ENCODE measurements around the gene MTMR12.
"Not testable (repeated sequence)": the region's sequence is repeated elsewhere in the genome, so short reads cannot be mapped to it uniquely, and the experiment has no call there.

MTMR12 gene

DNA sequence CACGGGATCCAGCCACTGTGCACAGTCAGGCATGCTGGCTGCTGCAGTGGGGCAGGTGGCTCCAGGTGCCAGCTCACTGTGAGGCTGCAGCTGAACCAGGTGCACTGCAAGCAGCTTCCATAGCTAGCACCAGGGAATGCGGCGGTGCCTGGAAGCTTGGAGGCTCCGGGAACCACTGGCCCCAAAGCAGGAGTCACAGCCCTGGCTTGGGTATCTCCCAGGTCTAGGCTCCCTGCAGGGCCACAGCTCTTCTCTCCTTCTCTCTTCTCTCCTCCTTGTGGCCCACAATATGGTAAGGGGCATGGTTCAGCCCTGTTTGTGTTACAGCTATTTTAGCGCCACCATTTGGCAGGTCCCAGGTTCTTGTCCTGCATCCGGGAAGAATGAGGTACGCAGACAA is 6.7 kb upstream of the MTMR12 start:
- DNase-seq (ENCODE audit: extremely low read depth, insufficient read length): no peak
- TF ChIP-seq, protein P1, sequence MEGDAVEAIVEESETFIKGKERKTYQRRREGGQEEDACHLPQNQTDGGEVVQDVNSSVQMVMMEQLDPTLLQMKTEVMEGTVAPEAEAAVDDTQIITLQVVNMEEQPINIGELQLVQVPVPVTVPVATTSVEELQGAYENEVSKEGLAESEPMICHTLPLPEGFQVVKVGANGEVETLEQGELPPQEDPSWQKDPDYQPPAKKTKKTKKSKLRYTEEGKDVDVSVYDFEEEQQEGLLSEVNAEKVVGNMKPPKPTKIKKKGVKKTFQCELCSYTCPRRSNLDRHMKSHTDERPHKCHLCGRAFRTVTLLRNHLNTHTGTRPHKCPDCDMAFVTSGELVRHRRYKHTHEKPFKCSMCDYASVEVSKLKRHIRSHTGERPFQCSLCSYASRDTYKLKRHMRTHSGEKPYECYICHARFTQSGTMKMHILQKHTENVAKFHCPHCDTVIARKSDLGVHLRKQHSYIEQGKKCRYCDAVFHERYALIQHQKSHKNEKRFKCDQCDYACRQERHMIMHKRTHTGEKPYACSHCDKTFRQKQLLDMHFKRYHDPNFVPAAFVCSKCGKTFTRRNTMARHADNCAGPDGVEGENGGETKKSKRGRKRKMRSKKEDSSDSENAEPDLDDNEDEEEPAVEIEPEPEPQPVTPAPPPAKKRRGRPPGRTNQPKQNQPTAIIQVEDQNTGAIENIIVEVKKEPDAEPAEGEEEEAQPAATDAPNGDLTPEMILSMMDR (IDR thresholded peaks at IDR 0.05; ENCODE audit: insufficient read depth, low read length, poor library complexity, severe bottlenecking): no peak
- Histone ChIP-seq H3K4me3 (replicated peaks; ENCODE audit: low read depth, low read length) (no peak overlapping the region), H3K27me3 (replicated peaks; ENCODE audit: control insufficient read depth, insufficient read depth, low read length) (no peaks in the 10 kb centered on the region), H3K36me3 (ENCODE audit: control insufficient read depth, insufficient read depth, low read length) (no peaks in the 10 kb centered on the region)

DNA sequence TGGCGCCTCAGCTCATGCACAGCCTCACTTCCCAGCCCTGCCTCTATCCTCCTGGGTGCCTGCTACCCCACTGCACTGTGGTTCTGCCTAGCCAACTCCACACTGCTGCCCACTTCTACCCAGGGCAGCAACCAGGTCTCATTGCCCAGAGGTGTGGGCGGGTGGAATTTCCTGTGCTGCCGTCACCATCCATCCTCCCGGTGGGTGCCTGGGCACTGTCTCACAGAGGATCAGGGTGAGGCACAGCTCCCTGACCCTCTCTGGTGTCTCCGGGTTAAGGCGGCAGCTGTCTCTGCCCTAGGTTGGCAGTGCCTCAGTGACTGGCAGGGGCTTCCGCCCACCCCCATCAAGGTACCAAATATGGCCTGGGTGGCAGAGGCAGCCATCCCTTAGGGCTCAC is 4.3 kb upstream of the MTMR12 start:
- TF ChIP-seq, protein P1 (IDR thresholded peaks at IDR 0.05; ENCODE audit: insufficient read depth, low read length, poor library complexity, severe bottlenecking): no peak
- no peaks in the 10 kb centered on the region for H3K36me3 ChIP-seq (ENCODE audit: control insufficient read depth, insufficient read depth, low read length)
- H3K27me3 ChIP-seq (replicated peaks; ENCODE audit: control insufficient read depth, insufficient read depth, low read length): no peaks in the 10 kb centered on the region
- DNase-seq (ENCODE audit: extremely low read depth, insufficient read length): no peak
- H3K4me3 ChIP-seq (replicated peaks; ENCODE audit: low read depth, low read length): no peak overlapping the region

DNA sequence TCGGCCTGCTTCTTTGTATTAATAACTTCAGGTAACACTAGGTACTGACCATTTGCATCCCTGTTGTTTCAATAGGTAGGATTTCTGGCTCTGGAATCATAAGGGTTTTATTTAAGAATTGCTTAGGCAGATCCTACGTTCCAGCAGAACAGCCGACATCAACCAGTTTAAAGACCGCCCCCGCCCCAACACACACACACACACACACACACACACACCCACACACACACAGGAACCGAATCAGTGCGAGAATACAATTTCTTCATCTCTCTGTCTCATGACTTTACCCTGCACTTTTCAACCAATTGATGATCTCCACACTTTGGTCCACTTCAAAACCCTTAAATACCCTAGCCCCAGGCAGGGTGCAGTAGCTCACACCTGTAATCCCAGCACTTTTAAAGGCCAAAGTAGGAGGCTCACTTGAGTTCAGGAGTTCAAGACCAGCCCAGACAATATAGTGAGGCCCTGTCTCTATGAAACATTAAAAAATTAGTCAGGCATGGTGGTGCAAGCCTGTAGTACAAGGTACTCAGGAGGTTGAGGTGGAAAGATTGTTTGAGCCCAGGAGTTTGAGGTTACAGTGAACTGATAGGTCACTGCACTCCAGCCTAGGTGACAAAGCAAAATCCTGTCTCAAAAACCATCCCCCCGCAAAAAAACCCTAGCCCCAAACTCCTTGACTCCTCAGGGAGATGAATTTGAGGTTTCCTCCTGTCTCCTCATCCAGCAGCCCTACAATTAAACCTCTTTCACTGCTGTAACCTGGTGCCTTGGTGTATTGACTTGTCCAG is 2.7 kb upstream of the MTMR12 start:
- no peak for DNase-seq (ENCODE audit: extremely low read depth, insufficient read length)
- TF ChIP-seq, protein P1 (IDR thresholded peaks at IDR 0.05; ENCODE audit: insufficient read depth, low read length, poor library complexity, severe bottlenecking): no peak
- no peaks in the 10 kb centered on the region for H3K36me3 ChIP-seq (ENCODE audit: control insufficient read depth, insufficient read depth, low read length)
- no peak overlapping the region for H3K4me3 ChIP-seq (replicated peaks; ENCODE audit: low read depth, low read length)
- no peaks in the 10 kb centered on the region for H3K27me3 ChIP-seq (replicated peaks; ENCODE audit: control insufficient read depth, insufficient read depth, low read length)

DNA sequence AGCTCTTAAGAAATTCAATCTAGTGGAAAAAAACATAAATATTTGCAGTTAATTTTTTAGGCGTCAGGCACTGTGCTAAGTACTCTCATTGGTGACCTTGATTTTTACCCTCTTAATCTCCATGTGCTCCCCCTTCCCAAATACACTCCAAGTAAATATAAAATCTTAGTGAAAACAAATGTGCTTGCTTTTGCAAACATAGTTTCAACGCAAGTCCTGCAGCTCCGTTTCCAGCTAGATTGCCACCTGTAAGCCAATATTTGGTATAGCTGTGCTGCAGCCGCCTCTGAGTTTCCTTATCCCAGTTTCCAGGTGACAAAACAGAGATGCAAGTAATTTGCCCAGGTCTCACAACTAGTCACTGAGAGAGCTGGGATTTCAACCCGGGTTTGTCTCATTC is 1.9 kb upstream of the MTMR12 start:
- H3K27me3 ChIP-seq (replicated peaks; ENCODE audit: control insufficient read depth, insufficient read depth, low read length): no peaks in the 10 kb centered on the region
- DNase-seq (ENCODE audit: extremely low read depth, insufficient read length): no peak
- TF ChIP-seq, protein P1 (IDR thresholded peaks at IDR 0.05; ENCODE audit: insufficient read depth, low read length, poor library complexity, severe bottlenecking): no peak
- H3K36me3 ChIP-seq (ENCODE audit: control insufficient read depth, insufficient read depth, low read length): no peaks in the 10 kb centered on the region
- no peak overlapping the region for H3K4me3 ChIP-seq (replicated peaks; ENCODE audit: low read depth, low read length)

DNA sequence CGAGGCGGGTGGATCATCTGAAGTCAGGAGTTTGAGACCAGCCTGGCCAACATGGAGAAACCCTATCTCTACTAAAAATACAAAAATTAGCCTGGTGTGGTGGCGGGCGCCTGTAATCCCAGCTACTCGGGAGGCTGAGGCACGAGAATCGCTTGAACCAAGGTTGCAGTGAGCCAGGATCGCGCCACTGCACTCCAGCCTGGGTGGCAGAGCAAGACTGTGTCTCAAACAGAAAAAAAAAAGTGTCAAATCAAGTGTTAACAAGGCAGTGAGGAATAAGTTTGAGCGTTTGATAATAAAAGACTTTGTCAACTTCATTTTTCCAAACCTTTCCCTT is 1.4 kb upstream of the MTMR12 start:
- H3K36me3 ChIP-seq (ENCODE audit: control insufficient read depth, insufficient read depth, low read length); H3K4me3 ChIP-seq (replicated peaks; ENCODE audit: low read depth, low read length); DNase-seq (ENCODE audit: extremely low read depth, insufficient read length); H3K27me3 ChIP-seq (replicated peaks; ENCODE audit: control insufficient read depth, insufficient read depth, low read length): not testable (repeated sequence)

DNA sequence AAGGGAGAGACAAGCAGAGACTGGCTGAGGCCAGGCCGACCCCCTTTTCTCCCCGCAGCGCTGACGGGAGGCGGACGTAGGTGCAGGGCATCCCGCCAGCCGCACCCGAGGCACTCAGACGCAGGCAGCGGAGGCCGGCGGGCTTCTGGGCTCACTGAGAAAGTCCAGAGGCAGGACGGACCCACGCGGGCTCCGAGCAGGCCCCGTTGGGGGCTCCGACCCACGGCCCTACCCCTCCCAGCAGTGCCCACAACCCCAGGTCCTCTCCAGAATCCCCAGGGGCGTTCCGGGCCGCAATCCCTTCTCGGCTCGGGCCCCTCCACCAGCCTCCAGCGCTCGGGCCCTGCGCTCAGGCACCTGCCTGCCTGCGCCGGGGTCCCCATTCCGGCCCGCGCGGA is 543 bp downstream of the MTMR12 start:
- no peaks in the 10 kb centered on the region for H3K36me3 ChIP-seq (ENCODE audit: control insufficient read depth, insufficient read depth, low read length)
- H3K27me3 ChIP-seq (replicated peaks; ENCODE audit: control insufficient read depth, insufficient read depth, low read length): no peaks in the 10 kb centered on the region
- TF ChIP-seq, protein P1 (IDR thresholded peaks at IDR 0.05; ENCODE audit: insufficient read depth, low read length, poor library complexity, severe bottlenecking): no peak
- peak overlapping the region; percentile 83 for H3K4me3 ChIP-seq (replicated peaks; ENCODE audit: low read depth, low read length)
- DNase-seq (ENCODE audit: extremely low read depth, insufficient read length): peak; percentile 73
